IgD-negative memory B cell (primary cell): ENCODE results near the gene CCDC196. TPM values are rescaled to one million over a fixed set of nuclear protein-coding genes. Genes with fewer than 3 reads are reported as not detected.

Source experiments
- H3K27ac Mint-ChIP-seq, 3 donors: one replicate each; pipeline ENCODE4 v1.8.0; 2020 to 2022; ENCODE audit warnings: mild to moderate bottlenecking in 3 of 3, mixed read lengths in 3 of 3, moderate library complexity in 1 of 3
- H3K27me3 Mint-ChIP-seq: one replicate; pipeline ENCODE4 v1.8.0; 2021; ENCODE audit warnings: mixed read lengths
- H3K36me3 Mint-ChIP-seq: one replicate; pipeline ENCODE4 v1.8.0; 2020; ENCODE audit warnings: mild to moderate bottlenecking, mixed read lengths
- H3K4me1 Mint-ChIP-seq, 3 donors: one replicate each; pipeline ENCODE4 v1.8.0; 2020 to 2022; ENCODE audit warnings: mixed read lengths in 3 of 3, mild to moderate bottlenecking in 1 of 3
- H3K4me3 Mint-ChIP-seq, 4 donors: one replicate each; pipeline ENCODE4 v1.8.0; 2020 to 2022; ENCODE audit warnings: mild to moderate bottlenecking in 4 of 4, mixed read lengths in 4 of 4, moderate library complexity in 3 of 4
- H3K9me3 Mint-ChIP-seq, 3 donors: one replicate each; pipeline ENCODE4 v1.8.0; 2020 to 2021; ENCODE audit warnings: mixed read lengths in 3 of 3, mild to moderate bottlenecking in 1 of 3
- polyA plus RNA-seq: library from polyadenylated mRNA; unstranded; fragments of 300-500 nt; fragmentation: Illumina TruSeq; gene quantifications from one replicate; pipeline ENCODE4 v1.2.3, GENCODE V29; 2021

Gene CCDC196
- not detected for polyA plus RNA-seq

DNA sequence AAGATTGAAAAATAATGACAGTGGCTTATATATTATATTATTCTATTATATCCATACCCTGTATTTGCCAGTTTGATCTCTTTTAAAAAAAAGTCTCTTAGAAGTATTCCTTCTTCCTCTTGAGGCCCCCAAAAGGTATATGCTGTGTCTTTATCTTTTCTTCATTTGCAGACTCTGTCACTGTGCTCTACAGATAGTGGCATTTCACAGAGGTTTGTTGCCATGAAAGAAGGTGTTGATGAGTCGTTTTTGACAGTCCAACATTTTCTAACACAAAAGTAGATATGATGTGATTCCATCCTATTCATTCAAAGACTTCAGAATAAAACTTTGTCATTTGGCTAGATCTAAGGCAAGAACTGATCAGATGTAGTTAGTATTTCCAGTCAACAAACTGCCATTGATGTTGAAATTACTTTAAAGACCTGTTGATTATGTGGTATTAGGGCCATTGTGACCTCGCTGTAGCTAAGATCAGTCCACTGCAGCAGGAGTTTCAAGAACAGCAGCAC is at the start of gene CCDC196:
TSS of gene CCDC196 (plus strand) at position 462 of the 512 bp plus-strand sequence. CDS start 132 bp downstream, outside the sequence.
- Mint-ChIP-seq H3K27me3 (no peaks in the 10 kb centered on the region), H3K4me1 (no peaks in the 10 kb centered on the region), H3K36me3 (peaks cover 1% of the 10 kb centered on the region), H3K27ac (no peak within 1 kb of the TSS), H3K4me3 (no peak within 1 kb of the TSS), H3K9me3 (no peaks in the 10 kb centered on the region)

- no peak overlapping the region for H3K27ac Mint-ChIP-seq
- peaks cover 3% of the 10 kb centered on the region for H3K36me3 Mint-ChIP-seq
- no peaks in the 10 kb centered on the region for H3K27me3 Mint-ChIP-seq
- H3K4me3 Mint-ChIP-seq, result no peak overlapping the region
- no peaks in the 10 kb centered on the region for H3K4me1 Mint-ChIP-seq
- peaks cover 6 to 22% (median 13%) of the 10 kb centered on the region in 3 donors for H3K9me3 Mint-ChIP-seq
Measured at GRCh38 chr14:66440801-66441200, 45.4 kb upstream of the CCDC196 start.

DNA sequence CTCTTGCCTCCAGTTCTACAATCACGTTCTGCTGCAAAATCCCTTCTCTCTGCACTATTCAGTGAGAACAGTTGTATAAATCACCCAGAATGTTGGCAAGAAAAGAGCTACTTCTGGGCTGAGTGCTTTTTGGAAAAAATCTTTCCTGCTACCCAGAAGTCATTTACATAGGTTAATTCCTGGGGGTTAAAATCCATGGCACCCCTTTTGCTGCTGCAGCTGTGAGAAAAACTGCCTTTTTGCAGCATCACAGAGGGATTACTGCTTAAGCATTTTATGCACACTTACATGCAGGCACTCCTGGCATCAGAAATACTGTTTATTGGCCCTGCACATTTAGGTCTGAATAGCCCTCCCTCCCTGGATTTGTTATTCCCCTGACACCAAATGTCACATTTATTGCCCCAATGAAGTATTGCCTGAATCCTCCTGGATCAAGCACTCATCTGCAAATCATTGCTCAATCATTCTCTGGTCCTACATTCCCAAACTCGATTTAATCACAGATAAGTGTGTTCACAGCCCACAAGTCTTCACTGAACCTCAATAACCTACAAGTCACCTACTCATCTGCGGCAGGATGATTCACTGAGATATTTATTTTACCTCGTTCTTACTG is 43.1 kb upstream of the CCDC196 start:
- Mint-ChIP-seq H3K27me3 (no peaks in the 10 kb centered on the region), H3K36me3 (peaks cover 3% of the 10 kb centered on the region)

DNA sequence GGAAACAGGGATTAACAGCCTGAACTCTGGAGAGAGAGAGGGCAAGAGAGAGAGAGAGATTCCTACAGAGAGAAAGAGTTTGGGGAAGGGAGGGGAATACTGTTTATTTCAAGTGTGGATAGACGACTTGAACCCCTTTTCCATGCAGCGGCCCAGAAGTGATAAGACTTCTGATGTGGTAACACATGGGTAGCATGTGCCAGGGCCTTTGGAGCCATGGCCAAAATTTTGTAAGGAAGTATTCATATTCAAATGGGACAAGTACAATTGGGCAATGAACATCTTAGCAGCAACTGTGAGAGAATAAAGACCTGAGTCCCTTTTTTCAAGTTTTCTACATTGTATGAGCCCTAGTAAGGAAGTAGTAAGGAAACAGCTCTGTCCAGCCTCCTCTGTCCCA is 42.4 kb upstream of the CCDC196 start:
- Mint-ChIP-seq H3K36me3 (peaks cover 3% of the 10 kb centered on the region), H3K4me1 (no peaks in the 10 kb centered on the region), H3K9me3 (peaks cover 5 to 14% (median 10%) of the 10 kb centered on the region in 3 donors), H3K4me3 (no peak overlapping the region), H3K27ac (no peak overlapping the region), H3K27me3 (no peaks in the 10 kb centered on the region)

More for the DNA sequence above, 43.1 kb upstream of the CCDC196 start:
- Mint-ChIP-seq H3K27ac (no peak overlapping the region), H3K4me1 (no peaks in the 10 kb centered on the region), H3K4me3 (no peak overlapping the region), H3K9me3 (peaks cover 5 to 17% (median 10%) of the 10 kb centered on the region in 3 donors)

DNA sequence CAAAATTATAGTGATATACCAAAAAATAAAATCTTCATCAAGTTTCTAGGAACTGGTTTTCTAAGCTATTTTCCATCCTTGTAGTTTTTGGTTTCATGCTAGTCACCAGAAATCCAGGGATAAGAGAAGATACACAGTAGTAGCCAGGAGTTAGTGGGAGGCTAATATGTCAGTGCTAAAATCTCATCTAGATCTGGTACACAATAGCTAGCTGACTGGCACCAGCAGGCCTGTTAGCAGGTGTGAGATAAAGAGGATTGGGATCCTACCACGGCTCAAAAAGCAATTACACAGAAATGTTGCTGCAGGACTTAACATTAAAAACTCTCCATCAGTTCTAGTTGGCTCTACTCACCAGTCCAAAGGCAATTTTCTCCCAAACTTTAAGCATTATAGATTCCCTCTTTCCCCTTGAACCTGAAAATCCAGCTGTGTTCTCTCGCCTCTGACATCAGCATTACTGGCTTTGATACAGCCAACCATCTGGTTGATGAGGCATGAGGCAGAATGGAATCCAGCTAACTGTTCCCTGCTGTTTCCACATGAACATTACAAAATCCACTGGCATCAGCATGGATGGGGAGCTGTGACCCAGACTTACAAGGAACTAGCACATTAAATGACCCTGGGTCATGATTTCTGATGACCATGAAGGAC is 41.8 kb upstream of the CCDC196 start:
- H3K27me3 Mint-ChIP-seq, result no peaks in the 10 kb centered on the region
- no peaks in the 10 kb centered on the region for H3K4me1 Mint-ChIP-seq
- no peak overlapping the region for H3K4me3 Mint-ChIP-seq
- H3K9me3 Mint-ChIP-seq, result peaks cover 5 to 13% (median 10%) of the 10 kb centered on the region in 3 donors
- no peak overlapping the region for H3K27ac Mint-ChIP-seq
- H3K36me3 Mint-ChIP-seq, result peaks cover 3% of the 10 kb centered on the region

DNA sequence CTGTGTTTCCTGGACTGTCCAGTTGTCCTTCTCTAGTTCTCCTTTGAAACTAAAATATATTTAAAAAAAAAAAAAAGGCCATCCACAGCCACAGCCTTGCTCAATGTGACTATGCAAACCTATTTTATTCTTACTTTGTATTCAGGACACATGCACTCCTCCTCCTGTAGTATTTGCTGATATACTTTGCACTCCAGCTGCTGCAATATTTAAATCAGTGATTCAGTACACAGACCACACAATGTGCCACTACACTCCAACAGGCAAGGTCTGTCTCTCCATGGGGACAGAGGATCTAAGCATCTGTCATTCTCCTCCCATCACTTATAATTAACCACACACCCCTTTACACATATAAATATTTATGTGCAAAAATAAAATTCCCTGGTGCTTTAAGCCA is 40.2 kb upstream of the CCDC196 start:
- Mint-ChIP-seq H3K36me3 (peaks cover 6% of the 10 kb centered on the region), H3K27me3 (no peaks in the 10 kb centered on the region), H3K27ac (no peak overlapping the region), H3K4me1 (no peaks in the 10 kb centered on the region), H3K4me3 (no peak overlapping the region), H3K9me3 (peaks cover 0 to 2% (median 0%) of the 10 kb centered on the region in 3 donors)

DNA sequence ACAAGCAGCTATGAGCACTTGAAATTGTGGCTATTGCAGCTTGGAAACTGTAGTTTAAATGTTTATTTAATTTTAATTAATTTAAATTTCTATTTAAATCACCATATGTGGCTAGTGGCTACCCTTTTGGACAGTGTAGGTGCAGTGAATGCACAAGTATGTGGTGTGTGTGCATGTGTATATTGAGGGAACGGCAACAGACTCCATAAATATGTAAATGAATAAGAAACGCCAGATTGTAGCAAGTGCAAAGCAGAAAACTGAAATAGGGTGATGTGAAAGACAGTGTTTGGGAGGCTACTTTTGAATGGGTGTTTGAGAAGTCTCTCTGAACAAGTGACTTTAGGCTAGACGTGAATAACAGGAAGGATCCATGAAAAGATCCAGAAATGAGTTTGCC is 32.7 kb upstream of the CCDC196 start:
- Mint-ChIP-seq H3K27ac (no peak overlapping the region), H3K4me1 (no peaks in the 10 kb centered on the region), H3K27me3 (no peaks in the 10 kb centered on the region), H3K4me3 (no peak overlapping the region), H3K9me3 (peaks cover 0 to 5% (median 2%) of the 10 kb centered on the region in 3 donors), H3K36me3 (peaks cover 9% of the 10 kb centered on the region)

GRCh38 chr14:66459603-66460002 is 26.6 kb upstream of the CCDC196 start:
- Mint-ChIP-seq H3K4me1 (no peaks in the 10 kb centered on the region), H3K36me3 (peaks cover 12% of the 10 kb centered on the region), H3K27ac (no peak overlapping the region), H3K9me3 (peaks cover 0 to 4% (median 2%) of the 10 kb centered on the region in 3 donors), H3K4me3 (no peak overlapping the region), H3K27me3 (no peaks in the 10 kb centered on the region)

GRCh38 chr14:66464261-66464660 is 21.9 kb upstream of the CCDC196 start:
- H3K27ac Mint-ChIP-seq, result no peak overlapping the region

GRCh38 chr14:66468778-66469367 is 17.3 kb upstream of the CCDC196 start:
- Mint-ChIP-seq H3K27me3 (no peaks in the 10 kb centered on the region), H3K27ac (no peak overlapping the region), H3K36me3 (peaks cover 13% of the 10 kb centered on the region), H3K9me3 (peaks cover 3 to 23% (median 8%) of the 10 kb centered on the region in 3 donors), H3K4me1 (no peaks in the 10 kb centered on the region), H3K4me3 (no peak overlapping the region)

More at GRCh38 chr14:66464261-66464660, 21.9 kb upstream of the CCDC196 start:
- Mint-ChIP-seq H3K36me3 (peaks cover 10% of the 10 kb centered on the region), H3K4me3 (no peak overlapping the region), H3K27me3 (no peaks in the 10 kb centered on the region), H3K9me3 (peaks cover 0 to 3% (median 2%) of the 10 kb centered on the region in 3 donors), H3K4me1 (no peaks in the 10 kb centered on the region)

GRCh38 chr14:66471584-66471983 is 14.6 kb upstream of the CCDC196 start:
- no peak overlapping the region for H3K4me3 Mint-ChIP-seq
- H3K36me3 Mint-ChIP-seq, result peaks cover 5% of the 10 kb centered on the region
- peaks cover 2 to 23% (median 8%) of the 10 kb centered on the region in 3 donors for H3K9me3 Mint-ChIP-seq
- no peaks in the 10 kb centered on the region for H3K4me1 Mint-ChIP-seq
- H3K27me3 Mint-ChIP-seq, result no peaks in the 10 kb centered on the region
- no peak overlapping the region for H3K27ac Mint-ChIP-seq

- Mint-ChIP-seq H3K4me1 (no peaks in the 10 kb centered on the region), H3K27ac (no peak overlapping the region), H3K9me3 (peaks cover 0 to 23% (median 8%) of the 10 kb centered on the region in 3 donors), H3K4me3 (no peak overlapping the region), H3K36me3 (peaks cover 5% of the 10 kb centered on the region), H3K27me3 (no peaks in the 10 kb centered on the region)
Measured at GRCh38 chr14:66472251-66472650, 13.9 kb upstream of the CCDC196 start.

DNA sequence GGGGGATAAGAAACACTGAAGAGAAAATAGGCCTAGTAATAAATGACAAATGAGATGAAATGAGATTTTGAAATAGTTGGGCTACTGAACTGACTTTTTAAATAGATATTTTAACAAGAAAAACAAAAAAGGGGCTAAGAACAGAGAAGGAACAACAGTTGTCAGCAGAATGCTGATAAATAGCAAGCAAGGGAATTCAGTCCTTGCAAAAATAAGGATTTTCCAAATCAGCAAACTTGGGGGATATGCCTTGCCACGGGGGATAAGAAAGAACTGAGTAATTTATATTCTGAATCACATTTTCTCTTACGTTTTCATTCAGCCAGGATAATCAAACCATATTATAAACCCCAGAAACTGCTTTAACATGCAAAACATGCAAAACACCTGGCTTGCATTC is 12.9 kb upstream of the CCDC196 start:
- Mint-ChIP-seq H3K27me3 (no peaks in the 10 kb centered on the region), H3K9me3 (peaks cover 0 to 23% (median 7%) of the 10 kb centered on the region in 3 donors), H3K36me3 (peaks cover 3% of the 10 kb centered on the region), H3K27ac (no peak overlapping the region), H3K4me3 (no peak overlapping the region), H3K4me1 (no peaks in the 10 kb centered on the region)

- no peaks in the 10 kb centered on the region for H3K27me3 Mint-ChIP-seq
- no peak overlapping the region for H3K27ac Mint-ChIP-seq
- no peak overlapping the region for H3K4me3 Mint-ChIP-seq
- H3K36me3 Mint-ChIP-seq, result peaks cover 1% of the 10 kb centered on the region
- peaks cover 0 to 2% (median 0%) of the 10 kb centered on the region in 3 donors for H3K9me3 Mint-ChIP-seq
- no peaks in the 10 kb centered on the region for H3K4me1 Mint-ChIP-seq
Measured at GRCh38 chr14:66476964-66477363, 9.2 kb upstream of the CCDC196 start.

DNA sequence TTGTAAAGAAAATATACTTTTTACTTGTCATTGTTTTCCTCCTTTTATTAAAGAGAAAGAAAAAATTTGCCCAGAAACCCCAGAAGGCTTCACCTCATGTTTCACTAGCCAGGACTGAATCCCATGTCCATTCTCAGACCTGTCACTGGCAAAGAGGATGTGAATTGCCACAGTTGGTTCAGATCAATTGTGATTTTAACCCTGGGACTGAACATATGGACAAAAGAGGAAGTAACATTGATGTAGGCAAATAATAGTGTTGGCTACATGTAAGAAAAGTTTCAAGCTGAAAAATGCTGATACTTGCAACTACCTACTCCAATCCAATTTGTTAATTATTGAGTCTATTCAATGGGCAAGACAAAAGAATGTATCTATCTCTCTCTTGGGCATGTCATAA is 8.6 kb upstream of the CCDC196 start:
- no peak overlapping the region for H3K4me3 Mint-ChIP-seq
- H3K27ac Mint-ChIP-seq, result no peak overlapping the region
- no peaks in the 10 kb centered on the region for H3K9me3 Mint-ChIP-seq
- H3K4me1 Mint-ChIP-seq, result no peaks in the 10 kb centered on the region
- H3K36me3 Mint-ChIP-seq, result peaks cover 1% of the 10 kb centered on the region
- no peaks in the 10 kb centered on the region for H3K27me3 Mint-ChIP-seq
